Activated CD8-positive, alpha-beta memory T cell treated with anti-CD3 and anti-CD28 coated beads, Interleukin-2, amount 50 U/mL, for 4 hours (primary cell): ENCODE results near the gene PROK2.

Experiments
- DNase-seq: peaks from one replicate; pipeline ENCODE4 v3.0.0-alpha.2; 2020

PROK2 gene

DNA sequence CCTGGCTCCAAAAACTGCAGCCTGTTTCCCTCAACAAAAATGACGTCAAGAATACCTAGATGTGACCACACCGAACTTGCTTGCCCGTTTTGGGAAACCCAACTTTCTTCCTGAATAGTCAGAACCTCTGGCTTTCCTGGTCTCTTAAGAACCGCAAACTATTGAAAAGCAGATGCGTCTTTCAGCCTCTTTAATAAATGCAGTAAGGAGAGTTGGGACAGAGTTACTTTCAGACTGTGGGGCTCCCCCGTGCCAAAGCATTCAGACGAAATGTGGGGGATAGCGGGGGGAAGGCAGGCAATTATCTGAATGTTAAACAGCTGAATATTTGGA, 1.2 kb upstream of the PROK2 start:
- DNase-seq, result no peak

DNA sequence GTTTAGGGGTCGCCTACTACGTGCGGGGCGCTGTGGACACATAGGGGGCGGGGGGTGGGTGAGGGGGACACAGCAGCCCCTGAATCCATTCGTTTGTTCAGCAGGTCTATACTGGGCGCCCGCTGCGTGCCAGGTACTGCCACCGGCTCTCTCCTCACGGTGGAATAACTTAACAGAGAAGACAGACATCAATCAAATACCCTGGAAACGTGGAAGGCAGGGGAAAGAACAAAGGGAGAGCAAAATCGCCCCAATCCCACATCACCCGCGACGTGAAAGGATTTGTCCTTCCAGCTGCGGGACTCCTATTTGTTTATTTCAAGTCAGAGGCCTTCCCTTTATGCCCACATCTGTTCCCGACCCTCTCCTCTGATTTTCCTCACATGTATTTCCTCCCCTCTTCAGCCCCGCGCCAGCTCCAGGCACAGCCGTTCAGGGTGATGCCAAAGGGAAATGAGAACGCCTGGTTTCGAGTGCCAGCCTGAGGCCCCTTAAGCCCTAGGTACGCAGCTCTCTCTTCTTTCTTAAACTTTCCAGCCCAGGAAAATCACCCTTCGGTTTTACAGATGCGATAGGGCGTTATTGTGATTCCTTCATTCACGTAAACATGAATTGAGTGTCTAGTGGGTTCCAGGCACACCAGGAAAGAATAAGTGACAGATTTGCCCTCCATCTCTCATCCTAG, 726 bp upstream of the PROK2 start:
- DNase-seq, result no peak

DNA sequence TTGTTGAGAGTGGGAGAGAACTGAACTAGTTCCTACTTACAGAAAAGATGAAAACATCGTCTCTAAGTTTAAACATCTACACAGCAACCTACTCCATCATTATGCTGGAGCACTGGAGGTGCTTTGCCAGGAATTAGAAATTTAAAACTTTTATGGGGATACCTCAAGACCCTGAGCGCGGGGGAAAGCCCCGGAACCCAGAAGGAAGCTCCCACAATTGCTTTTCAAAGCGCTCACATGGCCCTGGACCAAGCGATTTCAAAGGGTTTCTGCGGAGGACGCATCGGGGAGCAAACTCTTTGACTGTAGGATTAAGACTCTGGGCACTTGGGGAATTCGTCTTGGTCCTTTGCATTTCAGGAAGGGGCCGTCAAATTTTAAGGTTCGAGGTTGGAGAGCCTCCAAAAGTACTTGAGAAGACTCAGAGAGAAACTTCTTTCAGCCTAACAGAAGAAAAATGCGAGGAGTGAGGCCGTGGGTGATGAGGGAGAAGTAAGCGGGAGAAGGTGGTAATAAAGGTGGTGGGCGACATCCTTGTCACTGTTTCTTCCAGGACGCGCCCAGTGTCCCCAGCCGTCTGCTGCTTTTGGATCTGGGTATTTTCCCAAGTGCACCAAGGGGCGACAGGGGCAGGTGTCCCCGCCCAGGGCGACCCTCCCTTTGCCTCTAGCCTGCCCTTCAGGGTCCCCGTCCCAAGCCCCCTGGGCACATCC, 591 bp downstream of the PROK2 start:
- no peak for DNase-seq

DNA sequence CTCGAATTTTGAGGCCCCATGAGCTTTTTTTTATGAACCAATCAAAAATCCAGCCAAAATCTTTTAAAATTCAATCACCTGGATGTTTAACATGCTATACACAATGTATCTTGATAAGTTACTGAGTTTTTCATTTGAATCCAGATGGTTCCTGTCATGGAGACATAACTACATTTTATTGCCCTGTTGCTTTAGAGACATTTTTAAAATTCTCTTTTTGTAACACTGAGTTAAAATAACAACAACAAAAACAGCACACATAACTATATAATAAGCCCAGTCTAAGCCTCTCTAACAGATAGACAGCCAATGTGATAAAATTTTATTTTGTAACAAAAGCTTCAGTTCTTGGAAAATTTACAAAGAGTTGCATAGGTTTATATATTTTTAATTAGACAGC, 1.8 kb downstream of the PROK2 start:
- DNase-seq, result no peak

DNA sequence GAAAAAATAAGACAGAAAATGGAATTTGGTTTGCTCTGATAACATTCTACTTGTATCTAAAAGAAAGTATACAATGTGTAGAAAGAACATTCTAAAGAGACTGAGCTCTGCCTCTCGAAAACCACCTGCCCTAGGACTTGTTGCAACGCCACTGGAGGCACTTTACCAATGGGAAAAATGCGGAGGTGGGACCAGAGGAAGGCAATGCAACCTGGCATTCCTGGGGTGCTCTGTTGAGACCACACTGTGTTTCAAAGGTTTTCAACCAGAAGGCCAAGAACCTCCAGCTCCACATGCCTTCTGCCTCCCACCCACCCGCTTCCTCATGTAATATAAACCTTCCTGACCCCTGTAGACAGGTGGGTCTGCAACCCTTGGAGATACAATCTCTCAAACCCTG, 4.5 kb downstream of the PROK2 start:
- no peak for DNase-seq

DNA sequence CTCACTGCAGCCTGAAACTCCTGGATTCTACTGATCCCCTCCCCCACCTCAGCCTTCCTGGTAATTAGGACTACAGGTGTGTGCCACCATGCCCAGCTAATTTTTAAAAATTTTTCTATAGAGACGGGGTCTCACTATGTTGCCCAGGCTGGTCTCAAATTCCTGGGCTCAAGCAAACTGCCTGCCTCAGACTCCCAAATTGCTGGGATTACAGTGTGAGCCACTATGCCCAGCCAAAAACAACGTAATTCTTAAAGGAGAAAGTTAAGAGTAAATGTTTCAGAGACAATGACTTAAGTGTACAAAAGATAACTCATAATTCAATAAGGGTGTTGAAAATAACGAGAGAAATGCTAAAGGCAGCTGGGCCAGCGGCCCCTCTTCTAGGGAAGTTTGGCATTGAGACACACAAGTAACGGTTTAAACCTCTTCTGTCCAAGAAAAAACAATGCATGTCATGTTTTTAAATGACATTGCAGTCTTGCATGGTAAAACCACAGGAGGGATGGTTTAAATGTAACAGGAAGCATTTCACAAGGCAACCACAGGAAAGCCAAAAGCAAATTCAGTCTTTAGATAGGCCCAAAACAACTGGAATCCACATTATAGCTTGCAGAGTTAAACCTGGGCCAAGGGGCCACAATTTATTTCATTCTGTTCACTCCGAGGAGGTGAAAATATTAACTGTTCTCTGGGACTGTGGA, 5.1 kb downstream of the PROK2 start:
- no peak for DNase-seq

DNA sequence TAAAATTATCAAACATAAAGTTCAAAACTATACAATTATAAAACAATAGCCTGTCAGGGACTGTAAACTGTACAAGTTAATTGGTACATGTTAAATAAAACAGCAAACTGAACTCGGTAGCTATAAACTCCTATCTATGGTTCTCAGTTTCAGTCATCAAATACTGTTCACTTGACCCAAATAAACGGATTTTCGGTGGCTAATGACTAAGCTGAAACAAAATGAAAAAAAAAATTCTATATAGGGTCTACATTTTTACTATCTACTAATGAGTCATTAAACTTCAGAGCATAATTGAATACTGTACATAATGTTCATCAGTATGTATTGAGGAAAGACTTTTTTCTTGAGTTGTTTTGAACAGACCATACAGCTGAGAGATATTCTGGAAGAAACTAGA, 6.6 kb downstream of the PROK2 start:
- no peak for DNase-seq

DNA sequence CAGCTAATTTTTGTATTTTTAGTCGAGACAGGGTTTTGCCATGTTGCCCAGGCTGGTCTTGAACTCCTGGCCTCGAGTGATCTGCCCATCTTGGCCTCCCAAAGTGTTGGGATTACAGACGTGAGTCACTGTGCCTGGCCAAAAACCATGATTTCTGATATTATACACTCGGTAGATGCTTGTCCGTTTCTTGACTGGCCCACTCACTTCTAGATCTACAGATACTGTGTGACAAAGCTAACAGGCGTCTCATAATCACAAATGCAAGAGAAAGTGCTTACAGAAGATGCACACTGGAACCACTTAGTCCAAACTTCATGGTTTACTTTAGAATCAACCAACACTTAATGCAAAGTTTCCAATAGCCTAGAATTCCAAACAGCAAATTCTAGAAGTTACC, 8.4 kb downstream of the PROK2 start:
- no peak for DNase-seq

DNA sequence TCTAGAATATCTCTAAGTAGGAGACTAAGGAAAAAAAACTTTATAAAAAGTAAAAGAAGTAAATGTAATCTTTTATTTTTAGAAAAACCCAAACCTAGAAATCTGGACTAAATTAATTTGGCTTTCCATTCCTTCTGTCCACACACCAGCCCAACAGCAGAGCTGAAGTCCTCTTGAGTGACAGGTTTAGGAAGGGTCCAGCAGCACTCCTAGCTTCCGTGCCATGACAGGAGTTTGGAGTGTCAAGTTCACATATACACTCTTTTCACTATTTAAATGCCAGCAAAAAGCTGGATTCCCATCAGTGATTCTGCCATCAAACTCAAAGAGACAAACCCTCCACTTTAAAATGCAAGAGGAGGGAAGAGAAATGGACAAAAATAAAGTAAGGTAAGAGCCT, 13.1 kb downstream of the PROK2 start:
- no peak for DNase-seq

DNA sequence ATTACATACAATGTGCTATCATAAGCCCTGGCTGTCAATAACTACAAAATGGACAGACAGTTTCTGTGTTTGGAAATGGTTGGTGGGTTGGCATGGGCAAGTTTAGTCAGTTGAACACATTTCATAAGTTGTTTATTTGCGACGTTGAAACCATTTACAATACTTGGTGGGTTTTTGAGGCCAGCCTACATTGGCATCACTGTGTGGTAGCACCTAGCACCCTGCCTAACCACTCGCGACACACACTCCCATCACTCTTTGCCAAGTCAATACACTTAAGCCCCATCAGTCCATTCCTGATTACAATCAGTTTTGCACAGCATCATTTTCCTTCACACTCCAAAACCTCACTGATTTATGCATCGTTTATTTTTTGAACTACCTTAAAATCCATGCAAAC, 13.8 kb downstream of the PROK2 start:
- DNase-seq, result no peak

DNA sequence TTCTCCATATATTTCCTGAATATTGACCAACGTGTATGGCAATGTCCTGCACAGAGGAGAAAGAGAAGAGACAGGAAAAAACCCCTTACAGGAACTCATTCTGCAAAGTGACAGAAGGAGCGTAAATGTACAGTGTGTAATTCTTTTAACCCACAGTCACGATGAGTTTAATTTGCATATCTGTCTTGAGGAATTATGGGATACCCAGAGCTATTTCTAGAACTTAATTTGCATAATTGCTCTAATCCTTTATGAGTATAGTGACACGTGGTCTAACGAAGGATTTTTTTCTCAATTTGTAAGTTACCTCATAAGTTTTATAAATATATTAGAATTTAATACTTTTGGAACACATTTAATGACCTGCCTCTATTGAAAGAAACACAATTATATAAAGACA, 21.5 kb downstream of the PROK2 start:
- no peak for DNase-seq

DNA sequence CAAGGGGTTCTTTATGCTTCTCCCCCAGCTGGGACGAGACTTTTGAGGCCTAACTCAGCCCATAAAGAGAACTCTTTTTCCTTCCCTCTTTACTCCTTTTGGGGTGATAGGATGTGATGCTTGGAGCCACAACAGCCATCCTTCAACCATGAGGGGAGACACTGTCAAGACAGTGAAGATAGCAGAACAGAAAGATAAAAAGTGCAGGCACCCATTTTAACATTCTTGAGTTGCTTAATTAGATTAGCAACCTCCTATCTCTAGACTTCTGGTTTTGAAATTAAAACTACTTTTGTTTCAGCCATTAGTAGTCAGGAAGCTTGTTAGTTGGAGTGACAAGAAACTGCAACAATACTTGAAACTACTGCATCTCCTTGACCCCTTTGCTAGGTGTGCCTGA, 24.8 kb downstream of the PROK2 start:
- no peak for DNase-seq

DNA sequence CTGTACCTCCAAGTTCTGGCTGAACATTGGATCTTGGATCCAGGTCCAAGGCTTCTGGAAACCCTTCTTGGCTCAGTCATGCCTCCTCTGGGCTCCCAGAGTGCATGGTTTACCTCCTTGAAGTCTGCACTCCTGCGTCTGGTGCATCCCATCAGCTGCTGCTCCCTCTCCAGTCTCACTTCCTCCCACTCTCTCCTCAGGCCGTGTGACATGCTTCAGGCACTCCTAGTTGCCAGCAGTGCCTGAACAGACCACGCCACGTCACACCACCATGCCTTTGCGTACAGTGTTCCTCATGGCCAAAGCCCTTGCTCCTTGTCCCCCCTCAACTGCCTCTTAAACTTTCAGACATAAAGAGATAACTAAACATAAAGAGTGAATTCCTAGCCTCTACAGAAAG, 25.5 kb downstream of the PROK2 start:
- no peak for DNase-seq

DNA sequence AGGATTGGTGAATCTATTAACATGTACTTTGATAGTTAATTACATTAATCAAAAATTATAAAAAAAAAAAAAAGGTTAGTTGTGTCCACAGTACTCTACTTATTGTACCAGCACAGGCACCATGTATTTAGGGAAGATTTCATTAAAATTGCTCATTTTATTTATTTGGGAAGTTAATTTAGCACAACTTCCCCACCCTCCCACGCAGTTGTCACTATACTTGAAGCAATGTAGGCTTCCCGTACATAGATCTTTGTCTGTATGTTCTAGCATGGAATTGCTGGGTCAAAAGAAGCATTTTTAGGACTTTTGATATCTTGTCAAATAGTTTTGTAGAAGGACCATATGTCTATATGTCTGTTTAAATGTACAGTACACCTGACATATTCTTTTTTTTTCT, 26.9 kb downstream of the PROK2 start:
- DNase-seq, result no peak

DNA sequence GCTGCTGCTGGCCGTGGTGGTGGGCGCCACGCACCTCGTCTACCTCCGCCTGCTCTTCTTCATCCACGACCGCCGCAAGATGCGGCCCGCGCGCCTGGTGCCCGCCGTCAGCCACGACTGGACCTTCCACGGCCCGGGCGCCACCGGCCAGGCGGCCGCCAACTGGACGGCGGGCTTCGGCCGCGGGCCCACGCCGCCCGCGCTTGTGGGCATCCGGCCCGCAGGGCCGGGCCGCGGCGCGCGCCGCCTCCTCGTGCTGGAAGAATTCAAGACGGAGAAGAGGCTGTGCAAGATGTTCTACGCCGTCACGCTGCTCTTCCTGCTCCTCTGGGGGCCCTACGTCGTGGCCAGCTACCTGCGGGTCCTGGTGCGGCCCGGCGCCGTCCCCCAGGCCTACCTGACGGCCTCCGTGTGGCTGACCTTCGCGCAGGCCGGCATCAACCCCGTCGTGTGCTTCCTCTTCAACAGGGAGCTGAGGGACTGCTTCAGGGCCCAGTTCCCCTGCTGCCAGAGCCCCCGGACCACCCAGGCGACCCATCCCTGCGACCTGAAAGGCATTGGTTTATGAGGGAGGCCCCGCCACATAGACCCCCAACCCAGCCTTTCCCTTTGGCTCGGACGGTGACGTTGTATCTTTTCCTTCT, 30.2 kb downstream of the PROK2 start:
- DNase-seq, result no peak

DNA sequence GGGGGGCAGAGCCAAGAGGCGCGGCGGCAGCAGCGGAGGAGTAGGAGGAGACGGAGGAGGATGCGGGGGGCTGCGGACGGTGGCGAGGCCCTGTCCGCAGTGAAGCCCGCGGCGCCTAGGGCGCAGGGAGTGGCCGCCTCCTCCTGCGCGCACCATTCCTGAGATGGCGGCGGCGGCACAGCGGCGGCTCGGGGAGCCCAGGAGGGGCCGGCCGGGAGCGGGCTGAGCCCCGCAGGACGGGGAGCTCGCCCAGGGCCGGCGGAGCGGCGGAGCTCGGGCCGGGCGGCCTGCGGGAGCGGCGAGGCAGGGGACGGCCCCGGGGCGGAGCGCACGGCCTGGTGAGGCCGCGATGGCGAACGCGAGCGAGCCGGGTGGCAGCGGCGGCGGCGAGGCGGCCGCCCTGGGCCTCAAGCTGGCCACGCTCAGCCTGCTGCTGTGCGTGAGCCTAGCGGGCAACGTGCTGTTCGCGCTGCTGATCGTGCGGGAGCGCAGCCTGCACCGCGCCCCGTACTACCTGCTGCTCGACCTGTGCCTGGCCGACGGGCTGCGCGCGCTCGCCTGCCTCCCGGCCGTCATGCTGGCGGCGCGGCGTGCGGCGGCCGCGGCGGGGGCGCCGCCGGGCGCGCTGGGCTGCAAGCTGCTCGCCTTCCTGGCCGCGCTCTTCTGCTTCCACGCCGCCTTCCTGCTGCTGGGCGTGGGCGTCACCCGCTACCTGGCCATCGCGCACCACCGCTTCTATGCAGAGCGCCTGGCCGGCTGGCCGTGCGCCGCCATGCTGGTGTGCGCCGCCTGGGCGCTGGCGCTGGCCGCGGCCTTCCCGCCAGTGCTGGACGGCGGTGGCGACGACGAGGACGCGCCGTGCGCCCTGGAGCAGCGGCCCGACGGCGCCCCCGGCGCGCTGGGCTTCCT, 31.0 kb downstream of the PROK2 start, which contains the start of gene GPR27:
Gene GPR27 (plus strand): TSS at position 155 of the 909 bp plus-strand sequence. CDS start 195 bp downstream, at position 350.
- DNase-seq, result no peak

DNA sequence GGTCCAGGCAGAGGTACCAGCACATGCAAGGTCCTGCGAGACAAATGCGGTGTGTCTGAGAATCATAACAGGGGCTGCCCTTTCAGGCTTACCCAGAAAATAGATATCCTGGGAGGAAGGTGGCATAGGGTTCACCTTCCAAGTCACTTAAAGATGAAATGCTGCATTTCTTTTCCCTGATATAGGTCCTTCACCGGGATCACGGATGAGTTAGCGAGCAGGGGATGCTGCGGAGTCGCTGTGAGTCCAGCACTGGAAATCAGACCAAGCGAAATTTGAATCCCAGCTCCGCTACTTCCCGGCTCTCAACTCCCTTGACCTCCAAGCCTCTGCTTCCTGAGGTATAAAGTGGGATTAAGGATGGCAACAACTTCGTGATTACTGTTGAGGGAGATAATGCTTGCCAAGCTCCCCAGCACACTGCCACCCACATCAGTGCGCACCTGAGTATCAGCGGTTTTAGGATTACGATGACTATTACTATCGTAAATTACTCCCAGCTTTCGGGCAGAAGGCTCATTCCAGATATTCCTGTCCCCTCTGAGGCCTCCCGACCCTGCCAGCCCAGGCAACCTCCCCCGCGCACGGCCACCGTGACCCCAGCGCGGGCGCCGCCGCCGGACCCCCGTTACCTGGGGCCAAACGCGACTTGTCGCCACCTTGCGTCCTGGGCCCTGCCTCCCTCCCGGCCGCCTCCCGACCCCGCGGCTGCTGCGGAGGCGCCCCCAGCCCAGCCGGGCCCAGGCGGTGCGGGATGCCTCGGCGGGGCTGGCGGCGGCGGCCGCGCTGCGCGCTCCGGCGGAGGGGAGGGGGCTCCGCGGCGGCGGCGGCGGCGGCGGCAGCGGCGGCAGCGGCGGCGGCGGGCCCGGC, 31.9 kb downstream of the PROK2 start:
- DNase-seq, result no peak

DNA sequence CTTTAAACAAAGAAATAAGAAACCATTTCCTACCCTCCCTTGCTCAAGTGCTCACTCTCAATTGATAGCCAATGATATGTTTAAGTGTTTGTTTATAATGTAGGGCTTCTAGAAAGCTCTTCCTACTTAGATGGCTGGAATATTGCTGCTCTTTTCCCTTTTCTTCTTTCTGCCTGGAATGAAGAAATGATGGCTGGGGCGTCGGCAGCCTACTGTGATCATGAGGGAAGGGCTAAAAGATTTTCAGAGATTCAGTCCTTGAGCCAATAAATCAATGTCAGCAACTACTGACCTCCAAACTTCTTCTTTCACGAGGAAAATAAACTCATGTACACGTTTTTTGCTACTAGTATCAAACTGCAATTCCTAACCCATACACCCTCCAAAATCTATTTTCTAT, 33.3 kb downstream of the PROK2 start:
- no peak for DNase-seq

DNA sequence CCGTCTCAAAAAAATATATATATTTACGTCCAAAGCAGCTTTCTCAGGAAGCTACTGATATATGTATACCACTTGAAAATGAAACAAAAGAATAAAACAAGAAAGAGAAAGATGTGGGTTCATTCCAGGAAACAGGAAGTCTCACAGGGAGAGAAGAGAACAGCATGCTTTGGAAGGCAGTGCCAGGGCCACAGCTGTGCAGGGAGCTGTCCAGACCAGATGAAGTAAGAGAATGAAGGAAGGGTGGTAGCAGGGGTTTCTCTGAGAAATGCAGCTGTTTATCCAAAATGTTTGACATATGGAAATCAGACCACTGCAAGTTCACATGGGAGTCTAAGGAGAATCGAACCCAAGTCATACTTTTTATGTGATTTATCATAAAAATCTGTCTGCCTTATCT, 40.2 kb downstream of the PROK2 start:
- no peak for DNase-seq

DNA sequence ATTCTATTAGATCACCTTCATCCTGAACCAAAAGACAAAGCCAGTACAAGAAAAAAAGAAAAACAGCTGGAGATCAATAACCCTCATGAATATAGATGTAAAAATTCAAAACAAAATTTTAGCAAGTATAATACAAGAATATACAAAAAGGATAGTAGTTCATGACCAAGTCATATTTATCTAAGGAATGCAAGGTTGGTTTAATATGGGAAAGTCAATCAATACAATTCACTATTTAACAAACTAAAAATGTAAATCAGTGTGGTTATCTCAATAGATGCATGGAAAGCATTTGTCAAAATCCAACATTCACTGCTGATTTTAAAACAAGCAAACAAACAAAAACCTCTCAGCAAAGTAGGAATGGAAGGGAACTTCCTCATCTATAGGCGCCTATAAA, 42.3 kb downstream of the PROK2 start:
- DNase-seq, result no peak

DNA sequence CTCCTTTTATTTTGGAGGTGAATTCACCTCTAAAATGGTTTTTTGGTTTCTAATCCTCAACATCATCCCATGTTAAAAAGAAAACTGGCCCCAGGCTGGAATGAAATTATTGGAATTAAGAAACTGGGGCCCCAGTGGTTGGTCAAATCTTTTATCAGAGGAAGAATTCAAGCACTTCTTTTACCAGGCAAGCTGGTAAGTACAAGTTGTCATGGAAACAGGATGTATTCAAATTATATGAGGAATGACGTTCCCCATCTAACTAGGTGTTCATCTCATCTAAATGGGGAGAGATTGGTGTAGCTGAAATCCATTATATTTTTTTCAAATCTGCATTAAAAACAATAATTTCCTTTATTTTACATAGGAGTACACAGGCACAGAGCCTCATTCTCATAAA, 50.1 kb downstream of the PROK2 start:
- no peak for DNase-seq

DNA sequence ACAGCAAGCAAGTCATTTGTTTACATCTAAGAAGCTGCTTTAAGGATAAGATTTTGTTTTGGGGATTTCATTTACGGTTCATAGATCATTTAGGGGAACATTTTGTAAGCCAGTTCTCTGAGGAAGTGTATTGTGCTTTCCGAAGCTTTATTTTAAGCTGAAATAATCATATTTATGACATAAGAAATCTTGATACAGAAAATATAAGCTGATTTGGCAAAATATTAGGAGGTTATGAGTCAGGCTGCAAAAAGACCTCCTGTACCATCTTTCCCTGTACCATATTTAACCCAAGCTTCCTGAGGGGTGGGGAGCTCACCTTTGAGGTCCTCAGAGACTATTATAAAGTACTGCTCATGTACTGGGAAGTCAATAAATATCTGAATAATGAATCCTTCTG, 51.6 kb downstream of the PROK2 start:
- no peak for DNase-seq
